Pancreas (tissue), 10 donors: ENCODE results near the gene YJEFN3. TPM values are rescaled to one million over a fixed set of nuclear protein-coding genes. Genes with fewer than 3 reads are reported as not detected.

Experiments
- ATAC-seq, 4 donors: fragments of 200-7000 bp; cut with Tn5 transposase; one replicate each; pipeline versions ENCODE4 v1.8.0 to v1.9.1; 2020; ENCODE audit warnings: mild to moderate bottlenecking in 4 of 4, moderate library complexity in 4 of 4
- DNase-seq, 6 donors: peaks; one replicate each; pipeline ENCODE4 v3.0.0-alpha.2; 2020
- FAIRE-seq: peaks from 2 replicates; lab custom pipeline; 2012; peaks lifted over from hg19 to GRCh38; lab: Jason Lieb, UNC
- H3K27ac ChIP-seq, 4 donors: fragments of 200-600 bp; sonication (generic); 1 replicate in 3 of 4; 2 replicates in 1 of 4; pipeline versions ENCODE4 v1.5.0 to v1.8.0; 2020
- H3K27me3 ChIP-seq, 4 donors: fragments of 200-600 bp; one replicate each; pipeline ENCODE4 v1.8.0; 2021
- H3K36me3 ChIP-seq, 3 donors: fragments of 200-600 bp; sonication (generic) in 1 of 3; one replicate each; pipeline versions ENCODE4 v1.5.0 to v1.8.0; 2020 to 2021
- H3K4me1 ChIP-seq, 3 donors: fragments of 200-600 bp; one replicate each; pipeline ENCODE4 v1.8.0; 2021
- H3K4me3 ChIP-seq, 4 donors: fragments of 200-600 bp; sonication (generic) in 2 of 4; one replicate each; pipeline versions ENCODE4 v1.5.0 to v1.8.0; 2020 to 2021
- H3K9me3 ChIP-seq, 4 donors: fragments of 200-600 bp; one replicate each; pipeline ENCODE4 v1.8.0; 2021
- WGBS, 2 donors: extraction: QIAGEN DNeasy Blood & Tissue Kit; methylation state at CpG; one replicate each; pipeline ENCODE4 v1.1.7; 2013; 5-methylcytosine and 5-hydroxymethylcytosine counted together
- intact Hi-C, 3 donors: fragments of 100-400 bp; cut with DNase I; formaldehyde crosslinking; loops; one replicate each; pipeline versions ENCODE4 v1.11.1 to v1.14.2; 2022
- polyA plus RNA-seq, 2 donors: library from polyadenylated mRNA; stranded (reverse); fragments of 200-250 nt; gene quantifications; one replicate each; pipeline ENCODE4 v1.2.3, GENCODE V29; 2013
- total RNA-seq, 6 donors: library from RNA; stranded (reverse); fragmentation: NEBNext Ultra II Directional in 4 of 6; extraction: Animal tissue kit (Norgen Biotek cat#: 25700) in 4 of 6; gene quantifications; one replicate each; pipeline versions ENCODE4 v1.2.1 to v1.2.4, GENCODE V29; 2021 to 2023
- TF ChIP-seq, protein P1 (sequence below), 4 donors: fragments of 200-600 bp; sonication (generic) in 3 of 4; IDR thresholded peaks; one replicate each; pipeline versions ENCODE4 v1.5.0 to v1.8.0; 2021; ENCODE audit warnings: antibody characterized with exemption in 4 of 4
- donor health status: healthy with polysubstance abuse.
- donor health status: DM: no; HTN: no; CAD: no; lungs with moderate emphysema.
- donor health status: DM: no; HTN: no; CAD: no.
- donor health status: control.
- donor health status: control.
- donor health status: Bipolar disorder and iron deficiency.
- donor health status: DM: yes; HTN: yes; CAD: no.
- donor health status: DM: no; HTN: no; CAD: no.
- donor health status: DM: no; HTN: no; CAD: no.
- donor health status: DM: yes; HTN: yes; CAD: no.

YJEFN3 gene
- total and polyA plus RNA-seq, 8 donors: 0.76 to 38.8 (median 2.3) TPM

GRCh38 chr19:19563348-19563848, 34.7 kb downstream of the YJEFN3 start:
- Histone ChIP-seq H3K27ac (no peak overlapping the region), H3K36me3 (no peaks in the 10 kb centered on the region), H3K4me1 (no peaks in the 10 kb centered on the region), H3K27me3 (no peaks in the 10 kb centered on the region), H3K9me3 (no peaks in the 10 kb centered on the region), H3K4me3 (no peak overlapping the region)
- FAIRE-seq (no peak), ATAC-seq (no peak), DNase-seq (no peak)
- intact Hi-C loops: no loop called here
- TF ChIP-seq, protein P1, sequence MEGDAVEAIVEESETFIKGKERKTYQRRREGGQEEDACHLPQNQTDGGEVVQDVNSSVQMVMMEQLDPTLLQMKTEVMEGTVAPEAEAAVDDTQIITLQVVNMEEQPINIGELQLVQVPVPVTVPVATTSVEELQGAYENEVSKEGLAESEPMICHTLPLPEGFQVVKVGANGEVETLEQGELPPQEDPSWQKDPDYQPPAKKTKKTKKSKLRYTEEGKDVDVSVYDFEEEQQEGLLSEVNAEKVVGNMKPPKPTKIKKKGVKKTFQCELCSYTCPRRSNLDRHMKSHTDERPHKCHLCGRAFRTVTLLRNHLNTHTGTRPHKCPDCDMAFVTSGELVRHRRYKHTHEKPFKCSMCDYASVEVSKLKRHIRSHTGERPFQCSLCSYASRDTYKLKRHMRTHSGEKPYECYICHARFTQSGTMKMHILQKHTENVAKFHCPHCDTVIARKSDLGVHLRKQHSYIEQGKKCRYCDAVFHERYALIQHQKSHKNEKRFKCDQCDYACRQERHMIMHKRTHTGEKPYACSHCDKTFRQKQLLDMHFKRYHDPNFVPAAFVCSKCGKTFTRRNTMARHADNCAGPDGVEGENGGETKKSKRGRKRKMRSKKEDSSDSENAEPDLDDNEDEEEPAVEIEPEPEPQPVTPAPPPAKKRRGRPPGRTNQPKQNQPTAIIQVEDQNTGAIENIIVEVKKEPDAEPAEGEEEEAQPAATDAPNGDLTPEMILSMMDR (IDR thresholded peaks at IDR 0.05): no peak
- 83 to 89% methylated on average over 13 to 17 of the region's 17 CpGs for WGBS, 2 donors

DNA sequence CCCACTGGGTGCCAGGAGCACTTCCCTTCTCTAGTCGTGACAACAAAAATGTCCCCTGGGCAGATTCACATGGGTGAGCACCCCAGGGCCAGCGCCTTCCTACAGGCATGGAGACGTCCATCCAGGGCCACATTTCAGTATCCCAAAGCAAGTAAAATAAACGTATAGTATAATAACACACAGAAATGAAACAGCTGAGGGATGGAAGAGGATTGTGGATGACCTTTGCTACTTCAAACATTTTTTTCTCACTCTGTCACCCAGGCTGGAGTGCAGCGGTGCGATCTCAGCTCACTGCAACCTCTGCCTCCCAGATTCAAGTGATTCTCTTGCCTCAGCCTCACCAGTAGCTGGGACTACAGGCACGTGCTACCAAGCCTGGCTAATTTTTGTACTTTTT, 37.6 kb downstream of the YJEFN3 start:
- no peak for FAIRE-seq
- no peak for DNase-seq
- no peak for ATAC-seq
- no peaks in the 10 kb centered on the region for H3K36me3 ChIP-seq
- no peaks in the 10 kb centered on the region for H3K4me1 ChIP-seq
- no peak overlapping the region for H3K4me3 ChIP-seq
- H3K27ac ChIP-seq: no peak overlapping the region
- TF ChIP-seq, protein P1 (IDR thresholded peaks at IDR 0.05): no peak
- H3K27me3 ChIP-seq: no peaks in the 10 kb centered on the region
- intact Hi-C loops: no loop called here
- WGBS, 2 donors: 58 to 62% methylated on average over 7 of the region's 7 CpGs
- H3K9me3 ChIP-seq: no peaks in the 10 kb centered on the region

DNA sequence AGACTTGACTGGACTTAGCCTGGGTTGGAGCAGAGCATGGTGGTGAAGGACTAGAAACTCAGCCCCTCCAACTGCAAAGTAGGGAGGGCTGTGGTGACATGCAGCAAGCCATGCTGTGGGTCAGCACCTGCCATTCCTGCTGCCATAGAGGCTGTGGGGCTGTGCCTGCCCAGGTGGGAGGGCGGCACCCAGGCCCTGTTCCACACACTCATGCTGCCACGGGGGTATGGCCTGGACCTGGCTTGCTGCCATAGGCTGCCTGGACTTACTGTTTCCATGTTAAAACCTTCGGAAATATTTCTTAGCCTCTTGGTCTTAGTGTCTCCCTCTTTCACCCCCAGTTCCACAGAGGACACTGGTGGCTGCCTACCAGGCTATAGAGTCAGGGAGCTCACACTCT, 38.7 kb downstream of the YJEFN3 start:
- no peaks in the 10 kb centered on the region for H3K36me3 ChIP-seq

GRCh38 chr19:19568802-19569756, 40.4 kb downstream of the YJEFN3 start:
- Histone ChIP-seq H3K36me3 (no peaks in the 10 kb centered on the region), H3K4me1 (no peaks in the 10 kb centered on the region), H3K27me3 (no peaks in the 10 kb centered on the region), H3K27ac (no peak overlapping the region), H3K4me3 (no peak overlapping the region), H3K9me3 (no peaks in the 10 kb centered on the region)
- DNase-seq: no peak
- ATAC-seq: no peak
- no peak for FAIRE-seq
- intact Hi-C loops: no loop called here
- WGBS, 2 donors: 79 to 89% methylated on average over 25 of the region's 25 CpGs
- TF ChIP-seq, protein P1 (IDR thresholded peaks at IDR 0.05): no peak

More for the DNA sequence above, 38.7 kb downstream of the YJEFN3 start:
- intact Hi-C loops: no loop called here
- Histone ChIP-seq H3K27me3 (no peaks in the 10 kb centered on the region), H3K27ac (no peak overlapping the region), H3K9me3 (no peaks in the 10 kb centered on the region), H3K4me1 (no peaks in the 10 kb centered on the region), H3K4me3 (no peak overlapping the region)
- no peak for FAIRE-seq
- 67 to 87% methylated on average over 3 of the region's 3 CpGs for WGBS, 2 donors
- DNase-seq: no peak
- TF ChIP-seq, protein P1 (IDR thresholded peaks at IDR 0.05): no peak
- ATAC-seq: no peak

DNA sequence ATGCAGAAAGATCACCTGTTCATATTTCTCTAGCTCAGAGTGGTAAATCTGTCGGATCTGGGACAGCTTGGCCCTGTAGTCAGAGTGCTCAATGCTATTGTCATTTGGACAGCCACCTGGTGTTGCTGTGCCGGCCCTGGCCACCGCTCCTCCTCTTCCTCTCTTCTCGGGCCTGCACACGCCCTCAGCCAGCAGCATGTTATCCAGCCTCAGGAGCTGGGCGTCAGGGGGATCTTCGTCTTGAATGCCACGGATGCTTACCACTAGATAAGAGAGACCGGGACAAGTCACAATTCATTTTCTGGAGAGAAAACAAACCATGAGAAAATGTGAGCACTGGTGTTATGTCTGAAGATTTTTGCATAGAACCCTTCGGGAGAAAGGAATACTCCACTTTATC, 41.9 kb downstream of the YJEFN3 start:
- TF ChIP-seq, protein P1 (IDR thresholded peaks at IDR 0.05): no peak

More for the DNA sequence above, 41.9 kb downstream of the YJEFN3 start:
- intact Hi-C loops: no loop called here
- H3K4me3 ChIP-seq: no peak overlapping the region
- no peaks in the 10 kb centered on the region for H3K4me1 ChIP-seq
- H3K9me3 ChIP-seq: no peaks in the 10 kb centered on the region
- no peak for DNase-seq
- ATAC-seq: no peak
- H3K27ac ChIP-seq: no peak overlapping the region
- H3K36me3 ChIP-seq: no peaks in the 10 kb centered on the region
- 62 to 71% methylated on average over 10 of the region's 10 CpGs for WGBS, 2 donors
- no peaks in the 10 kb centered on the region for H3K27me3 ChIP-seq
- no peak for FAIRE-seq
